C1 segment of cervical spinal cord (tissue), 14 donors: ENCODE results near the gene MBTD1.

Experiments
- DNase-seq, 14 donors: peaks; one replicate each; lab custom pipeline; 2025; lab: John Stamatoyannopoulos, UW

Gene MBTD1

GRCh38 chr17:51149163-51149562, 110.7 kb downstream of the MBTD1 start:
- no peak for DNase-seq

- DNase-seq = no peak
These were observed 112.2 kb downstream of the MBTD1 start for GRCh38 chr17:51147650-51148049.

- DNase-seq = no peak
These were observed 115.4 kb downstream of the MBTD1 start for GRCh38 chr17:51144266-51145022.

- DNase-seq = no peak
These were observed 117.3 kb downstream of the MBTD1 start for GRCh38 chr17:51142597-51142996.

GRCh38 chr17:51135956-51136355, 123.9 kb downstream of the MBTD1 start:
- no peak for DNase-seq

- DNase-seq = no peak
These were observed 126.5 kb downstream of the MBTD1 start for GRCh38 chr17:51133365-51133764.

- DNase-seq = no peak
These were observed 126.9 kb downstream of the MBTD1 start for GRCh38 chr17:51132964-51133319.

GRCh38 chr17:51128076-51128475, 131.8 kb downstream of the MBTD1 start:
- no peak for DNase-seq
